K562 (cell line): ENCODE data around the gene TFDP1. TPM values are rescaled to one million over a fixed set of nuclear protein-coding genes. Genes with fewer than 3 reads are reported as not detected.
A peak's percentile ranks its signal among the peaks of the same experiment; 100 is the strongest.
"Not testable (repeated sequence)": the region's sequence is repeated elsewhere in the genome, so short reads cannot be mapped to it uniquely, and the experiment has no call there.

ENCODE experiments used
- ATAC-seq: fragments of 200-7000 bp; cut with Tn5 transposase; 3 replicates; pipeline ENCODE4 v1.9.1; 2020; ENCODE audit warnings: moderate library complexity
- BruUV-seq: library from RNA; stranded (reverse); fragments of 400-500 nt; replicated peaks from 2 replicates; lab custom pipeline; 2021; lab: Mats Ljungman, UMichigan
- CTCF ChIA-PET: fragments of 300-600 bp; formaldehyde crosslinking; extraction: SDS; loops from one replicate; lab custom pipeline; 2021; ENCODE audit warnings: low intra/inter-chr PET ratio; lab: Yijun Ruan, JAX
- POLR2A ChIA-PET: fragments of 300-600, 350-650 bp; sonication (Branson Sonifier 250); formaldehyde crosslinking; extraction: SDS; loops from one replicate; lab custom pipeline; 2021; ENCODE audit warnings: antibody characterized with exemption, inconsistent platforms; lab: Yijun Ruan, JAX
- DNase-seq, 4 experiments: peaks; one replicate each; pipeline versions ENCODE4 v3.0.0 to v3.0.0-alpha.2; 2011 to 2018; ENCODE audit warnings: low spot score in 3 of 4, mixed read lengths in 3 of 4; ENCODE audit errors: extremely low read depth in 1 of 4
- FAIRE-seq: peaks from 2 replicates; lab custom pipeline; 2011; peaks lifted over from hg19 to GRCh38; lab: Jason Lieb, UNC
- H2AFZ ChIP-seq: 2 replicates; pipeline ENCODE4 v1.6.0; 2011; ENCODE audit warnings: low read depth, low read length, control low read depth, inconsistent platforms
- H3K27ac ChIP-seq: fragments of 200-600 bp; 3 replicates; pipeline ENCODE4 v1.8.0; 2011; ENCODE audit warnings: low read depth, mild to moderate bottlenecking, control low read depth, inconsistent platforms, low read length, moderate library complexity, mixed read lengths; ENCODE audit errors: extremely low read depth
- H3K27me3 ChIP-seq, 2 experiments: fragments of 300-600 bp in 1 of 2; 2 replicates in 1 of 2; 3 replicates in 1 of 2; pipeline versions ENCODE4 v1.6.0 to v1.8.0; 2011; ENCODE audit warnings: inconsistent platforms in 2 of 2, low read length in 2 of 2, mild to moderate bottlenecking in 1 of 2, mixed read lengths in 1 of 2, moderate library complexity in 1 of 2; ENCODE audit not compliant: control insufficient read depth in 2 of 2, insufficient read depth in 2 of 2
- H3K36me3 ChIP-seq: fragments of 300-600 bp; 3 replicates; pipeline ENCODE4 v1.8.0; 2011; ENCODE audit warnings: mild to moderate bottlenecking, low read length, inconsistent platforms; ENCODE audit not compliant: control insufficient read depth, insufficient read depth
- H3K4me1 ChIP-seq, 2 experiments: fragments of 200-600 bp in 1 of 2; replicated peaks in 1 of 2; 2 replicates in 1 of 2; 3 replicates in 1 of 2; pipeline versions ENCODE4 v1.5.1 to v1.8.0; 2011; ENCODE audit warnings: inconsistent platforms in 2 of 2, low read length in 2 of 2, mild to moderate bottlenecking in 1 of 2, mixed read lengths in 1 of 2, moderate library complexity in 1 of 2; ENCODE audit not compliant: control insufficient read depth in 2 of 2, insufficient read depth in 2 of 2
- H3K4me2 ChIP-seq: 2 replicates; pipeline ENCODE4 v1.6.1; 2011; ENCODE audit warnings: low read length, control low read depth, inconsistent platforms, mixed read lengths; ENCODE audit not compliant: insufficient read depth
- H3K4me3 ChIP-seq: fragments of 200-600 bp; sonication (generic), shearing (Covaris generic); 2 replicates; pipeline ENCODE4 v1.5.1; 2016; ENCODE audit warnings: control low read depth, inconsistent platforms
- H3K79me2 ChIP-seq: fragments of 200-600 bp; 3 replicates; pipeline ENCODE4 v1.8.0; 2011; ENCODE audit warnings: low read length, inconsistent platforms; ENCODE audit not compliant: control insufficient read depth, insufficient read depth
- H3K9ac ChIP-seq, 2 experiments: 2 replicates each; pipeline versions ENCODE4 v1.6.0 to v1.6.1; 2011; ENCODE audit warnings: low read depth in 2 of 2, low read length in 2 of 2, control low read depth in 1 of 2, inconsistent platforms in 1 of 2, mild to moderate bottlenecking in 1 of 2, mixed read lengths in 1 of 2; ENCODE audit not compliant: insufficient read depth in 1 of 2
- H3K9me1 ChIP-seq: one replicate; pipeline ENCODE4 v1.6.0; 2011; ENCODE audit warnings: inconsistent platforms, mild to moderate bottlenecking, low read length, moderate library complexity; ENCODE audit not compliant: control insufficient read depth, insufficient read depth
- H3K9me3 ChIP-seq: replicated peaks from 2 replicates; pipeline ENCODE4 v1.5.1; 2011; ENCODE audit warnings: low read depth, low read length, inconsistent platforms; ENCODE audit not compliant: control insufficient read depth, insufficient read depth
- H4K20me1 ChIP-seq: replicated peaks from 2 replicates; pipeline ENCODE4 v1.6.1; 2011; ENCODE audit warnings: low read length, inconsistent platforms, mixed read lengths; ENCODE audit not compliant: control insufficient read depth, insufficient read depth
- BMI1 ChIP-seq: fragments of 150-350 bp; IDR thresholded peaks from 2 replicates; pipeline ENCODE4 v1.6.1; 2014; ENCODE audit warnings: low read length
- CC2D1A ChIP-seq: fragments of 450-650 bp; IDR thresholded peaks from 2 replicates; pipeline ENCODE4 v1.6.1; 2017; ENCODE audit warnings: mild to moderate bottlenecking
- CREBBP ChIP-seq: IDR thresholded peaks from one replicate; pipeline ENCODE4 v1.6.1; 2012; ENCODE audit warnings: low read depth, mild to moderate bottlenecking, control low read depth, inconsistent platforms, low read length
- EP300 ChIP-seq: IDR thresholded peaks from 2 replicates; pipeline ENCODE4 v1.6.1; 2012; ENCODE audit warnings: low read length, improper control_type of control experiment
- EZH2 ChIP-seq: IDR thresholded peaks from 2 replicates; pipeline ENCODE4 v1.6.1; 2012; ENCODE audit warnings: low read depth, mild to moderate bottlenecking, inconsistent platforms, low read length, borderline replicate concordance
- FOXJ2 ChIP-seq: fragments of 200-800 bp; sonication (Bioruptor generic); IDR thresholded peaks from 2 replicates; pipeline ENCODE4 v1.6.1; 2016; ENCODE audit warnings: missing genetic modification characterization, missing compliant biosample characterization
- FUS ChIP-seq: fragments of 200-400 bp; formaldehyde crosslinking; optimal IDR thresholded peaks from 2 replicates; pipeline ENCODE3; 2017; ENCODE audit warnings: low read depth, low read length
- MEIS2 ChIP-seq: fragments of 450-650 bp; IDR thresholded peaks from 2 replicates; pipeline ENCODE4 v1.6.1; 2014; ENCODE audit warnings: mild to moderate bottlenecking; ENCODE audit not compliant: partially characterized antibody
- MTA3 ChIP-seq: fragments of 450-650 bp; formaldehyde crosslinking; IDR thresholded peaks from 2 replicates; pipeline ENCODE4 v1.6.1; 2017; ENCODE audit warnings: mild to moderate bottlenecking, borderline replicate concordance
- NCOA4 ChIP-seq: fragments of 450-650 bp; IDR thresholded peaks from 2 replicates; pipeline ENCODE4 v1.6.1; 2018; ENCODE audit warnings: mild to moderate bottlenecking; ENCODE audit not compliant: partially characterized antibody
- PHB2 ChIP-seq: fragments of 450-650 bp; IDR thresholded peaks from 2 replicates; pipeline ENCODE4 v1.6.1; 2017; ENCODE audit warnings: low read depth
- RBM17 ChIP-seq: fragments of 200-400 bp; formaldehyde crosslinking; IDR thresholded peaks from 2 replicates; pipeline ENCODE4 v1.6.1; 2017; ENCODE audit warnings: low read depth, mild to moderate bottlenecking, low read length, borderline replicate concordance
- SAFB ChIP-seq: fragments of 200-400 bp; formaldehyde crosslinking; IDR thresholded peaks from 2 replicates; pipeline ENCODE4 v1.6.1; 2017; ENCODE audit warnings: low read depth, low read length, borderline replicate concordance
- ZNF121 ChIP-seq: sonication (generic); formaldehyde crosslinking; conservative IDR thresholded peaks from 2 replicates; pipeline ENCODE4 v1.8.0; 2022; ENCODE audit warnings: missing genetic modification reagents
- ZNF174 ChIP-seq: fragments of 250-450 bp; sonication (Bioruptor Pico); IDR thresholded peaks from 2 replicates; pipeline ENCODE4 v1.4.0; 2020; ENCODE audit warnings: mild to moderate bottlenecking
- ZNF232 ChIP-seq: sonication (generic); formaldehyde crosslinking; IDR thresholded peaks from 2 replicates; pipeline ENCODE4 v1.8.0; 2022; ENCODE audit warnings: mild to moderate bottlenecking, missing genetic modification reagents
- WGBS: fragments of 100-300 bp; shearing (Covaris generic); methylation state at CpG from one replicate; pipeline ENCODE4 v1.1.6; 2016; ENCODE audit warnings: low coverage, mixed read lengths; ENCODE audit not compliant: insufficient coverage; ENCODE audit errors: missing lambda C conversion rate; 5-methylcytosine and 5-hydroxymethylcytosine counted together
- in situ Hi-C: fragments of 300-500 bp; cut with MboI; formaldehyde crosslinking; loops from 4 replicates; pipeline ENCODE4 v1.15.0; 2018; ENCODE audit warnings: inconsistent platforms, mixed read lengths
- intact Hi-C: fragments of 100-400 bp; cut with micrococcal nuclease; formaldehyde crosslinking; loops from 2 replicates; pipeline ENCODE4 v1.14.2; 2022
- polyA plus RNA-seq, 8 experiments: library from polyadenylated mRNA; depleted of rRNA in 4 of 8; stranded (reverse) in 5 of 8; unstranded in 3 of 8; fragments of >200 nt; fragmentation: Nextera tagmentation in 2 of 8; fragmentation: Illumina TruSeq in 1 of 8; extraction: Ambion mirVana in 2 of 8; extraction: Trizol in 1 of 8; gene quantifications; 2 replicates each; pipeline versions ENCODE4 v1.2.1 to v1.2.3, GENCODE V29; 2011 to 2014; ENCODE audit warnings: inconsistent platforms in 1 of 8, missing spikeins in 1 of 8
- total RNA-seq, 7 experiments: library from RNA; depleted of rRNA in 6 of 7; stranded (reverse); fragments of >200 nt in 6 of 7; fragmentation: Illumina TruSeq in 2 of 7; extraction: Trizol in 2 of 7; gene quantifications; 2 replicates each; pipeline versions ENCODE4 v1.2.1 to v1.2.3, GENCODE V29; 2011 to 2021; ENCODE audit warnings: low replicate concordance in 1 of 7

The TFDP1 gene
- total and polyA plus RNA-seq, 9 of the 15 experiments (the other 6 are each of a cell fraction or from before 2014, with no cell fraction given) = 33.8 to 145 (median 69.1) TPM

GRCh38 chr13:113563511-113563910 lies 21.0 kb upstream of the TFDP1 start:
- H3K9me1 ChIP-seq, H3K4me2 ChIP-seq, H3K27me3 ChIP-seq, CTCF ChIA-PET, H3K4me1 ChIP-seq, H3K27ac ChIP-seq, DNase-seq, H4K20me1 ChIP-seq, H3K9ac ChIP-seq, BruUV-seq, H3K79me2 ChIP-seq, in situ Hi-C loops, H2AFZ ChIP-seq, H3K36me3 ChIP-seq, H3K9me3 ChIP-seq, H3K4me3 ChIP-seq: not testable (repeated sequence)
- no CpG with 5 or more reads among the region's 4 CpGs for WGBS
- FAIRE-seq (peak; percentile 37), ATAC-seq (peak; percentile 38; the same call in 2 of the 3 replicates)
- intact Hi-C loops = loop anchor here (5.0 to 10.0 kb wide), 2 partner anchors 156 to 289 kb away; no protein-coding TSS in a partner anchor
- POLR2A ChIA-PET = interaction anchor here (0.6 kb wide), 1 partner anchor 460 kb away, joined by 4 read pairs; no protein-coding TSS in a partner anchor

- Histone ChIP-seq H3K79me2 (no peaks in the 10 kb centered on the region), H2AFZ (no peak overlapping the region), H3K9ac (no peak overlapping the region), H4K20me1 (no peaks in the 10 kb centered on the region), H3K4me1 (peaks cover 0 to 9% of the 10 kb centered on the region in 2 experiments; a peak in 3 of 5 replicates), H3K9me1 (no peaks in the 10 kb centered on the region), H3K4me3 (no peak overlapping the region), H3K27me3 (no peaks in the 10 kb centered on the region), H3K9me3 (no peaks in the 10 kb centered on the region), H3K27ac (no peak overlapping the region), H3K36me3 (no peaks in the 10 kb centered on the region), H3K4me2 (no peak overlapping the region)
- intact Hi-C loops (loop anchor here (5.0 to 10.0 kb wide), 2 partner anchors 157 to 290 kb away; no protein-coding TSS in a partner anchor), in situ Hi-C loops (no loop called here)
- ATAC-seq (no peak), FAIRE-seq (no peak), DNase-seq (no peak)
- POLR2A ChIA-PET = no interaction called here
- 27% methylated on average over 7 of the region's 17 CpGs for WGBS
- CTCF ChIA-PET = no interaction called here
- TF ChIP-seq MTA3 (no peak), MEIS2 (no peak), BMI1 (no peak), CREBBP (no peak), NCOA4 (no peak), RBM17 (no peak), PHB2 (no peak), EZH2 (no peak), ZNF121 (CRISPR knock-in tag) (no peak), EP300 (no peak), CC2D1A (no peak), ZNF174 (CRISPR knock-in tag) (no peak), FUS (no peak), FOXJ2 (tag) (no peak), SAFB (no peak), ZNF232 (CRISPR knock-in tag) (no peak)
- no TSS peak for BruUV-seq
Observed at GRCh38 chr13:113564331-113565023, 20.1 kb upstream of the TFDP1 start.
